Ishikawa (cell line): ENCODE data around the gene ATOX1.

Source experiments
- CEBPB ChIP-seq: IDR thresholded peaks from 2 replicates; pipeline ENCODE4 v1.6.1; 2012
- CREB1 ChIP-seq: IDR thresholded peaks from 2 replicates; pipeline ENCODE4 v1.6.1; 2012; ENCODE audit warnings: low read depth
- EGR1 ChIP-seq: IDR thresholded peaks from 2 replicates; pipeline ENCODE4 v1.6.1; 2012
- EP300 ChIP-seq: IDR thresholded peaks from 2 replicates; pipeline ENCODE4 v1.6.1; 2012; ENCODE audit warnings: borderline replicate concordance
- FOXM1 ChIP-seq: IDR thresholded peaks from 2 replicates; pipeline ENCODE4 v1.6.1; 2012; ENCODE audit warnings: low read depth, borderline replicate concordance
- NFIC ChIP-seq: IDR thresholded peaks from 2 replicates; pipeline ENCODE4 v1.6.1; 2012
- RAD21 ChIP-seq: IDR thresholded peaks from 2 replicates; pipeline ENCODE4 v1.6.1; 2012; ENCODE audit warnings: low read depth
- TAF1 ChIP-seq: IDR thresholded peaks from 2 replicates; pipeline ENCODE4 v1.6.1; 2012; ENCODE audit warnings: low read depth, mild to moderate bottlenecking
- TCF12 ChIP-seq: IDR thresholded peaks from 2 replicates; pipeline ENCODE4 v1.6.1; 2012; ENCODE audit warnings: low read depth
- TEAD4 ChIP-seq: IDR thresholded peaks from 2 replicates; pipeline ENCODE4 v1.6.1; 2012
- YY1 ChIP-seq: IDR thresholded peaks from 2 replicates; pipeline ENCODE4 v1.6.1; 2012; ENCODE audit warnings: low read depth
- ZBTB7A ChIP-seq: IDR thresholded peaks from 2 replicates; pipeline ENCODE4 v1.6.1; 2012; ENCODE audit warnings: low read depth
- TF ChIP-seq, protein P1 (sequence below): IDR thresholded peaks from 2 replicates; pipeline ENCODE4 v1.6.1; 2012; ENCODE audit warnings: low read depth, mild to moderate bottlenecking
- TF ChIP-seq, protein P2 (sequence below): IDR thresholded peaks from 2 replicates; pipeline ENCODE4 v1.6.1; 2012
- TF ChIP-seq, protein P3 (sequence below): IDR thresholded peaks from 2 replicates; pipeline ENCODE4 v1.6.1; 2012

The ATOX1 gene

DNA sequence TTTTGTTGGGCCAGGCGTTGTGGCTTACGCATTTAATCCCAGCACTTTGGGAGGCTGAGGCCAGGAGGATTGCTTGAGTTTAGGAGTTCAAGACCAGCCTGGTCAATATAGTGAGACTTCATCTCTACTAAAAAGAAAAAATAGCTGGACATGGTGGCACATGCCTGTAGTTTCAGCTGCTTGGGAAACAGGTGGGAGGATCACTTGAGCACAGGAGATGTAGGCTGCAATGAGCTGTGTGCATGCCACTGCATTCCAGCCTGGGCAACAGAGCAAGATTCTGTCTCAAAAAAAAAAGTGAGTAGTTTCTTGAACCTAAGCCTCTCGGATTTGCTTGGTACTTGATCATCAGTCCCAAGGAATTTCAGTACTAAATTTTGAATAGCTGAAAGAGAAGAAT, 40.2 kb upstream of the ATOX1 start:
- no peak for TF ChIP-seq YY1
- TF ChIP-seq EP300: no peak
- TF ChIP-seq CREB1: no peak
- TF ChIP-seq, protein P1, sequence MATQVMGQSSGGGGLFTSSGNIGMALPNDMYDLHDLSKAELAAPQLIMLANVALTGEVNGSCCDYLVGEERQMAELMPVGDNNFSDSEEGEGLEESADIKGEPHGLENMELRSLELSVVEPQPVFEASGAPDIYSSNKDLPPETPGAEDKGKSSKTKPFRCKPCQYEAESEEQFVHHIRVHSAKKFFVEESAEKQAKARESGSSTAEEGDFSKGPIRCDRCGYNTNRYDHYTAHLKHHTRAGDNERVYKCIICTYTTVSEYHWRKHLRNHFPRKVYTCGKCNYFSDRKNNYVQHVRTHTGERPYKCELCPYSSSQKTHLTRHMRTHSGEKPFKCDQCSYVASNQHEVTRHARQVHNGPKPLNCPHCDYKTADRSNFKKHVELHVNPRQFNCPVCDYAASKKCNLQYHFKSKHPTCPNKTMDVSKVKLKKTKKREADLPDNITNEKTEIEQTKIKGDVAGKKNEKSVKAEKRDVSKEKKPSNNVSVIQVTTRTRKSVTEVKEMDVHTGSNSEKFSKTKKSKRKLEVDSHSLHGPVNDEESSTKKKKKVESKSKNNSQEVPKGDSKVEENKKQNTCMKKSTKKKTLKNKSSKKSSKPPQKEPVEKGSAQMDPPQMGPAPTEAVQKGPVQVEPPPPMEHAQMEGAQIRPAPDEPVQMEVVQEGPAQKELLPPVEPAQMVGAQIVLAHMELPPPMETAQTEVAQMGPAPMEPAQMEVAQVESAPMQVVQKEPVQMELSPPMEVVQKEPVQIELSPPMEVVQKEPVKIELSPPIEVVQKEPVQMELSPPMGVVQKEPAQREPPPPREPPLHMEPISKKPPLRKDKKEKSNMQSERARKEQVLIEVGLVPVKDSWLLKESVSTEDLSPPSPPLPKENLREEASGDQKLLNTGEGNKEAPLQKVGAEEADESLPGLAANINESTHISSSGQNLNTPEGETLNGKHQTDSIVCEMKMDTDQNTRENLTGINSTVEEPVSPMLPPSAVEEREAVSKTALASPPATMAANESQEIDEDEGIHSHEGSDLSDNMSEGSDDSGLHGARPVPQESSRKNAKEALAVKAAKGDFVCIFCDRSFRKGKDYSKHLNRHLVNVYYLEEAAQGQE: no peak
- TF ChIP-seq EGR1: no peak
- no peak for TF ChIP-seq TEAD4
- no peak for TF ChIP-seq TCF12
- TF ChIP-seq, protein P2, sequence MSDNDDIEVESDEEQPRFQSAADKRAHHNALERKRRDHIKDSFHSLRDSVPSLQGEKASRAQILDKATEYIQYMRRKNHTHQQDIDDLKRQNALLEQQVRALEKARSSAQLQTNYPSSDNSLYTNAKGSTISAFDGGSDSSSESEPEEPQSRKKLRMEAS: no peak
- no peak for TF ChIP-seq CEBPB
- TF ChIP-seq RAD21: no peak
- TF ChIP-seq ZBTB7A: no peak
- no peak for TF ChIP-seq FOXM1
- TF ChIP-seq, protein P3, sequence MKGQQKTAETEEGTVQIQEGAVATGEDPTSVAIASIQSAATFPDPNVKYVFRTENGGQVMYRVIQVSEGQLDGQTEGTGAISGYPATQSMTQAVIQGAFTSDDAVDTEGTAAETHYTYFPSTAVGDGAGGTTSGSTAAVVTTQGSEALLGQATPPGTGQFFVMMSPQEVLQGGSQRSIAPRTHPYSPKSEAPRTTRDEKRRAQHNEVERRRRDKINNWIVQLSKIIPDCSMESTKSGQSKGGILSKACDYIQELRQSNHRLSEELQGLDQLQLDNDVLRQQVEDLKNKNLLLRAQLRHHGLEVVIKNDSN: no peak
- no peak for TF ChIP-seq NFIC
- no peak for TF ChIP-seq TAF1

DNA sequence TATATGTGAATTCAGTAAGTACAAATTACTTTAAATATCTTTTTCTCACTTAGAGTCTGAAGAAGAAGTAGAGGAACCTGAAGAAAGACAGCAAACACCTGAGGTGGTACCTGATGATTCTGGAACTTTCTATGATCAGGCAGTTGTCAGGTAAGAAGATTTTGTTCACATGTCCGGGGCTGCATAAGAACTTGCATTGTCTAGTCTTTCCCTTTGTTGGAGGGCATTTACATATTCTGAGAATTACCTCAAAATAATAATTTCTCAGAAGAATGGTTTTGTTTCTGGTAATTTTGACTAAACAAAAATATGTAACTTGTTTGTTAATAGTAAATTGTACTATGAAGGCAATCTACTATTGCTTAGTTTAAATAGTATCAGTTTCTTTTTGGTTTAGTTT, 37.0 kb upstream of the ATOX1 start:
- TF ChIP-seq EGR1: no peak
- TF ChIP-seq, protein P3: no peak
- TF ChIP-seq EP300: no peak
- TF ChIP-seq CREB1: no peak
- no peak for TF ChIP-seq ZBTB7A
- TF ChIP-seq, protein P1: no peak
- TF ChIP-seq FOXM1: no peak
- no peak for TF ChIP-seq YY1
- no peak for TF ChIP-seq NFIC
- TF ChIP-seq RAD21: no peak
- TF ChIP-seq CEBPB: no peak
- TF ChIP-seq, protein P2: no peak
- TF ChIP-seq TAF1: no peak
- TF ChIP-seq TEAD4: no peak
- no peak for TF ChIP-seq TCF12

DNA sequence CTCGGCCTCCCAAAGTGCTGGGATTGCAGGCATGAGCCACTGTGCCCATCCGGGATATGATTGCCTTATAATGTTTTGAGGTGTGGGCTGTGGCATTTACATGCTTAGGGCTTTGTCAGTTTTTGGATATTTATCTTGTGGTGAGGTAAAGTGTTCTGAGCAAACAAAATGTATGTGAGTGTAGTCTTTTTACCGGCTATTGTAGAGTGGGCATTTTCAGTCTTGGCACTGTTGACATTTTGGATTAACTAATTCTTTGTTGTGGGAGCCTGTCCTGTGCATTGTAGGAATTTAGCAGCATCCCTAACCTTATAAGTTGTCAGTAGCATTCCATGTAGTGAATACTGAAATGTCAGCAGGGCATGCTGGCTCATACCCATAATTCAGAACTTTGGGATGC, 34.9 kb upstream of the ATOX1 start:
- TF ChIP-seq ZBTB7A (no peak), RAD21 (no peak)
- TF ChIP-seq, protein P2: no peak

GRCh38 chr5:151787817-151788216, 29.4 kb upstream of the ATOX1 start:
- TF ChIP-seq EGR1 (no peak), TCF12 (no peak), FOXM1 (no peak), RAD21 (no peak), YY1 (no peak), NFIC (no peak), CEBPB (no peak), EP300 (no peak), TAF1 (no peak), TEAD4 (no peak)
- TF ChIP-seq, protein P3: no peak
- TF ChIP-seq, protein P1: no peak
